Vagina (tissue), 2 donors: Measurements from ENCODE around the gene PLA2R1. TPM values are rescaled to one million over a fixed set of nuclear protein-coding genes. Genes with fewer than 3 reads are reported as not detected.

Experiments
- DNase-seq, 2 donors: peaks; one replicate each; pipeline ENCODE4 v3.0.0-alpha.2; 2017; ENCODE audit errors: extremely low spot score in 2 of 2
- H3K27ac ChIP-seq: fragments of 200-600 bp; sonication (generic); one replicate; pipeline ENCODE4 v1.5.1; 2019
- H3K27me3 ChIP-seq: fragments of 200-600 bp; sonication (generic); one replicate; pipeline ENCODE4 v1.5.1; 2019
- H3K36me3 ChIP-seq, 2 donors: fragments of 200-600 bp; sonication (generic); one replicate each; pipeline ENCODE4 v1.5.1; 2017 to 2019
- H3K4me1 ChIP-seq: fragments of 200-600 bp; sonication (generic); one replicate; pipeline ENCODE4 v1.5.1; 2019
- H3K4me3 ChIP-seq, 2 donors: fragments of 200-600 bp; sonication (generic); 1 replicate in 1 of 2; 2 replicates in 1 of 2; pipeline ENCODE4 v1.5.1; 2016 to 2019
- H3K9me3 ChIP-seq: fragments of 200-600 bp; sonication (generic); one replicate; pipeline ENCODE4 v1.5.1; 2019
- POLR2A ChIP-seq, 2 donors: fragments of 450-650 bp; IDR thresholded peaks; one replicate each; pipeline ENCODE4 v1.6.1; 2017; ENCODE audit warnings: antibody characterized with exemption in 2 of 2, mild to moderate bottlenecking in 2 of 2, moderate library complexity in 2 of 2
- POLR2AphosphoS5 ChIP-seq, 2 donors: sonication (generic); formaldehyde crosslinking; IDR thresholded peaks; one replicate each; pipeline ENCODE4 v1.9.0; 2017; ENCODE audit warnings: antibody characterized with exemption in 2 of 2, mild to moderate bottlenecking in 2 of 2, low read depth in 1 of 2; ENCODE audit not compliant: insufficient read depth in 1 of 2
- intact Hi-C: fragments of 100-400 bp; cut with DNase I; formaldehyde crosslinking; loops from one replicate; pipeline ENCODE4 v1.15.1; 2023
- total RNA-seq: library from RNA; depleted of rRNA; stranded (reverse); fragments of >200 nt; gene quantifications from one replicate; pipeline ENCODE4 v1.2.3, GENCODE V29; 2016
- TF ChIP-seq, protein P1 (sequence below), 3 experiments: fragments of 450-650 bp in 2 of 3; fragments of 200-600 bp in 1 of 3; sonication (generic) in 1 of 3; IDR thresholded peaks; one replicate each; pipeline ENCODE4 v1.5.1; 2017 to 2019; ENCODE audit warnings: antibody characterized with exemption in 3 of 3, mild to moderate bottlenecking in 2 of 3, moderate library complexity in 2 of 3

The PLA2R1 gene
- total RNA-seq, 1 donor from 2014 or later, result 24.3 TPM

DNA sequence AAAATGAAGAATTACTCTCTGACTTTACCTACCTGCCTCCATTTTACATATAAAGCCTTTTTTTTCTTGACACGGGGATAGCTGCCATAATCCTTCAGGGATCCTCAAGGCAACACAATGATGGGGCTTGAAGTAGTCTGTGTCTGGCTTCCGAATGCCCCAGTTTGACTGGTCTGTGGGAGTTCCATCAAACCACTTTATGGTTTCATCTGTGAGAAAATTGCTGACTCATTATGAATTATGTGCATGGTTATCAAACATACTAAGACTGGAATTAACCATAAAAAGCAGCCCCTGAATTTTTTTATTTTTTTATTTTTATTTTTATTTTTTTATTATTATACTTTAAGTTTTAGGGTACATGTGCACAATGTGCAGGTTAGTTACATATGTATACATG, 117.5 kb downstream of the PLA2R1 start:
- Histone ChIP-seq H3K4me1 (peaks cover 9% of the 10 kb centered on the region), H3K27ac (no peak overlapping the region), H3K36me3 (no peaks in the 10 kb centered on the region), H3K9me3 (no peaks in the 10 kb centered on the region), H3K27me3 (no peaks in the 10 kb centered on the region), H3K4me3 (no peak overlapping the region)
- intact Hi-C loops, result no loop called here
- TF ChIP-seq, protein P1, sequence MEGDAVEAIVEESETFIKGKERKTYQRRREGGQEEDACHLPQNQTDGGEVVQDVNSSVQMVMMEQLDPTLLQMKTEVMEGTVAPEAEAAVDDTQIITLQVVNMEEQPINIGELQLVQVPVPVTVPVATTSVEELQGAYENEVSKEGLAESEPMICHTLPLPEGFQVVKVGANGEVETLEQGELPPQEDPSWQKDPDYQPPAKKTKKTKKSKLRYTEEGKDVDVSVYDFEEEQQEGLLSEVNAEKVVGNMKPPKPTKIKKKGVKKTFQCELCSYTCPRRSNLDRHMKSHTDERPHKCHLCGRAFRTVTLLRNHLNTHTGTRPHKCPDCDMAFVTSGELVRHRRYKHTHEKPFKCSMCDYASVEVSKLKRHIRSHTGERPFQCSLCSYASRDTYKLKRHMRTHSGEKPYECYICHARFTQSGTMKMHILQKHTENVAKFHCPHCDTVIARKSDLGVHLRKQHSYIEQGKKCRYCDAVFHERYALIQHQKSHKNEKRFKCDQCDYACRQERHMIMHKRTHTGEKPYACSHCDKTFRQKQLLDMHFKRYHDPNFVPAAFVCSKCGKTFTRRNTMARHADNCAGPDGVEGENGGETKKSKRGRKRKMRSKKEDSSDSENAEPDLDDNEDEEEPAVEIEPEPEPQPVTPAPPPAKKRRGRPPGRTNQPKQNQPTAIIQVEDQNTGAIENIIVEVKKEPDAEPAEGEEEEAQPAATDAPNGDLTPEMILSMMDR (IDR thresholded peaks at IDR 0.05), result no peak
- TF ChIP-seq POLR2AphosphoS5 (IDR thresholded peaks at IDR 0.05; ENCODE audit: insufficient read depth in 1 of 2, low read depth in 1 of 2), result no peak
- no peak for TF ChIP-seq POLR2A (IDR thresholded peaks at IDR 0.05)
- no peak for DNase-seq

DNA sequence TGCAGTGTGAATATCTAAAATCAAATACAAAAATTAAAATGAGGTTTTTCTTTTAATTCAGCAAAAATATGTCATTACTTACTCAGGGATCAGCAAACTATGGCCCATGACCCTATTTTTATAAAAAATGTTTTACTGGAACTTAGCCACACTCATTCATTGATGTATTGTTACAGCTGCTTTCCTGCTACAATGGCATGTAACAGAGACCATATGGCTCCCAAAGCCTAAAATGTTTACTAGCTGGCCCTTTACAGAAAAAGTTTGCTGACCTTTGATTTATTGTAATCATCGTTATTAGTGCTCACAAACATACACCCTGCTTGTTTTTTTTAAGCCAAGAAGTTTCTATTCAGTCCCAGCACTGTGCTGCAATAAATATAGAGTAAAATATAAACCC, 120.3 kb downstream of the PLA2R1 start:
- intact Hi-C loops, result no loop called here
- TF ChIP-seq, protein P1 (IDR thresholded peaks at IDR 0.05), result no peak
- TF ChIP-seq POLR2AphosphoS5 (IDR thresholded peaks at IDR 0.05; ENCODE audit: insufficient read depth in 1 of 2, low read depth in 1 of 2) (no peak), POLR2A (IDR thresholded peaks at IDR 0.05) (no peak)
- Histone ChIP-seq H3K36me3 (no peaks in the 10 kb centered on the region), H3K27ac (no peak overlapping the region), H3K9me3 (no peaks in the 10 kb centered on the region), H3K4me1 (peaks cover 9% of the 10 kb centered on the region), H3K27me3 (no peaks in the 10 kb centered on the region), H3K4me3 (no peak overlapping the region)
- DNase-seq, result no peak

DNA sequence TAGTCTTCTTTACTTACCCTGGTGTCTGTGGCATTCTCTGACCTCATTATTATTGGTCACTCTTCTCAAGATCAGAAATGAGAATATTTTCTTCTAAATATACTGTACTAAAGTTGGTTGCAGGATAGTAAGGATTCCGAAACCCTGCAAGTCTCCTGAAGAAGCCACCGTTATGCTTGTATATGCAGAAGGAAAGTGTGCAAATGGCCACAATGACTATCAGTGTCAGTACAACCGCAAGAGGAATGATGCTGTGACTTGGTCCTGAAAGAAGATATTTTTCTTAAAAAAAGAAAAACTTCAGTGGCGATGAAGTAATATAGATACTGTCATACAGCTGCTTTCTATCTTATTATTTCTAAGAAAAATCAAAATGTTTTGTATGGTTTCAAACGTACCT, 120.7 kb downstream of the PLA2R1 start:
- H3K36me3 ChIP-seq, result no peaks in the 10 kb centered on the region
- H3K4me3 ChIP-seq, result no peak overlapping the region
- no peaks in the 10 kb centered on the region for H3K27me3 ChIP-seq
- H3K4me1 ChIP-seq, result peaks cover 8% of the 10 kb centered on the region
- no peak for DNase-seq
- H3K9me3 ChIP-seq, result no peaks in the 10 kb centered on the region
- no peak overlapping the region for H3K27ac ChIP-seq
- TF ChIP-seq POLR2AphosphoS5 (IDR thresholded peaks at IDR 0.05; ENCODE audit: insufficient read depth in 1 of 2, low read depth in 1 of 2), result no peak
- TF ChIP-seq, protein P1 (IDR thresholded peaks at IDR 0.05), result no peak
- intact Hi-C loops, result no loop called here

DNA sequence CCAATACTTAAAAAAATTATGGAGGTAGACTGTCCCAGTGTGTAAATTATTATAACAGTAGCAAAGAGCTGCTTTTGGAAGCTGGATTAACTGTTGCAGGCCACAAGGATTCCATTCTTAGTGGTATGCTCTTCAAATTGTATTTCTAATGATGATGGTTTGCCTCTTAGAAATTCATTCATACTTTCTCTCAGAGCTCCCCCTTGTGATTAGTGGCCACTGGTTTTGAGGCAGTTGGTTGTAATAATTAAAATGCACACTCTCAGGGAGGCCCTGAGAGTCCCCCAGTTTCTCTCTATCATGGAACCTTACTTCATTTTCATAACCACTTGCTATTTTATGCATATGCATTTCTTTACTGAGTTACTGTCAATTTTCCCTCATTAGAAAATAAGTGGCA, 122.5 kb downstream of the PLA2R1 start:
- H3K36me3 ChIP-seq, result no peaks in the 10 kb centered on the region
- H3K27me3 ChIP-seq, result no peaks in the 10 kb centered on the region
- no peak overlapping the region for H3K4me3 ChIP-seq
- no peaks in the 10 kb centered on the region for H3K4me1 ChIP-seq
- TF ChIP-seq POLR2A (IDR thresholded peaks at IDR 0.05) (no peak), POLR2AphosphoS5 (IDR thresholded peaks at IDR 0.05; ENCODE audit: insufficient read depth in 1 of 2, low read depth in 1 of 2) (no peak)
- TF ChIP-seq, protein P1 (IDR thresholded peaks at IDR 0.05), result no peak
- no peak overlapping the region for H3K27ac ChIP-seq
- no peaks in the 10 kb centered on the region for H3K9me3 ChIP-seq
- intact Hi-C loops, result no loop called here
- no peak for DNase-seq

DNA sequence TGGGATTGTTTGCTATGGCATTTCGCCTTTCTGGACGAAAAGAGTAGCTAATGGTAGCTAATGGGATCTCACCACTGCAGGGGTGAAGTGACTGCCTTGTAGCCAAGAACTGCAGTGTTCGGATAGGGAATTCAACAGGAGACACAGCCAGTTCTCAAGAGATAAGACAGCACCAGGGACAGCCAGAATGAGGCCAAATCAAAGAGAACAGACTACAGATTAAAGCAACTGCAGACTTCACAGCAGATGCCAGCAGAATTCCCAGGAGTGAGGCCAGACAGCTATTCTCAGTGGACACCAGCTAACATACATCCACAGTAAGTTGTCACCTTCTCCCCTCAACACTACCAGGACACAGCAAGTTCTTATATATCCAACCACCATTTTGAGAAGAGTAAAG, 124.0 kb downstream of the PLA2R1 start:
- intact Hi-C loops, result no loop called here
- DNase-seq, result no peak
- H3K27me3 ChIP-seq, result no peaks in the 10 kb centered on the region
- no peak overlapping the region for H3K27ac ChIP-seq
- H3K4me1 ChIP-seq, result peaks cover 8% of the 10 kb centered on the region
- H3K9me3 ChIP-seq, result no peaks in the 10 kb centered on the region
- TF ChIP-seq POLR2AphosphoS5 (IDR thresholded peaks at IDR 0.05; ENCODE audit: insufficient read depth in 1 of 2, low read depth in 1 of 2) (no peak), POLR2A (IDR thresholded peaks at IDR 0.05) (no peak)
- TF ChIP-seq, protein P1 (IDR thresholded peaks at IDR 0.05), result no peak
- H3K4me3 ChIP-seq, result no peak overlapping the region
- no peaks in the 10 kb centered on the region for H3K36me3 ChIP-seq
